Pancreas (tissue), 10 donors: ENCODE measurements around the gene SGO2. TPM values are rescaled to one million over a fixed set of nuclear protein-coding genes. Genes with fewer than 3 reads are reported as not detected.

Experiments used
- ATAC-seq, 4 donors: fragments of 200-7000 bp; cut with Tn5 transposase; one replicate each; pipeline versions ENCODE4 v1.8.0 to v1.9.1; 2020; ENCODE audit warnings: mild to moderate bottlenecking in 4 of 4, moderate library complexity in 4 of 4
- DNase-seq, 6 donors: peaks; one replicate each; pipeline ENCODE4 v3.0.0-alpha.2; 2020
- FAIRE-seq: peaks from 2 replicates; lab custom pipeline; 2012; peaks lifted over from hg19 to GRCh38; lab: Jason Lieb, UNC
- H3K27ac ChIP-seq, 4 donors: fragments of 200-600 bp; sonication (generic); 1 replicate in 3 of 4; 2 replicates in 1 of 4; pipeline versions ENCODE4 v1.5.0 to v1.8.0; 2020
- H3K27me3 ChIP-seq, 4 donors: fragments of 200-600 bp; one replicate each; pipeline ENCODE4 v1.8.0; 2021
- H3K36me3 ChIP-seq, 3 donors: fragments of 200-600 bp; sonication (generic) in 1 of 3; one replicate each; pipeline versions ENCODE4 v1.5.0 to v1.8.0; 2020 to 2021
- H3K4me1 ChIP-seq, 3 donors: fragments of 200-600 bp; one replicate each; pipeline ENCODE4 v1.8.0; 2021
- H3K4me3 ChIP-seq, 4 donors: fragments of 200-600 bp; sonication (generic) in 2 of 4; one replicate each; pipeline versions ENCODE4 v1.5.0 to v1.8.0; 2020 to 2021
- H3K9me3 ChIP-seq, 4 donors: fragments of 200-600 bp; one replicate each; pipeline ENCODE4 v1.8.0; 2021
- CTCF ChIP-seq, 4 donors: fragments of 200-600 bp; sonication (generic) in 3 of 4; IDR thresholded peaks; one replicate each; pipeline versions ENCODE4 v1.5.0 to v1.8.0; 2021; ENCODE audit warnings: antibody characterized with exemption in 4 of 4
- WGBS, 2 donors: extraction: QIAGEN DNeasy Blood & Tissue Kit; methylation state at CpG; one replicate each; pipeline ENCODE4 v1.1.7; 2013; 5-methylcytosine and 5-hydroxymethylcytosine counted together
- intact Hi-C, 3 donors: fragments of 100-400 bp; cut with DNase I; formaldehyde crosslinking; loops; one replicate each; pipeline versions ENCODE4 v1.11.1 to v1.14.2; 2022
- polyA plus RNA-seq, 2 donors: library from polyadenylated mRNA; stranded (reverse); fragments of 200-250 nt; gene quantifications; one replicate each; pipeline ENCODE4 v1.2.3, GENCODE V29; 2013
- total RNA-seq, 6 donors: library from RNA; stranded (reverse); fragmentation: NEBNext Ultra II Directional in 4 of 6; extraction: Animal tissue kit (Norgen Biotek cat#: 25700) in 4 of 6; gene quantifications; one replicate each; pipeline versions ENCODE4 v1.2.1 to v1.2.4, GENCODE V29; 2021 to 2023
- donor health status: healthy with polysubstance abuse.
- donor health status: DM: no; HTN: no; CAD: no; lungs with moderate emphysema.
- donor health status: DM: no; HTN: no; CAD: no.
- donor health status: control.
- donor health status: control.
- donor health status: Bipolar disorder and iron deficiency.
- donor health status: DM: yes; HTN: yes; CAD: no.
- donor health status: DM: no; HTN: no; CAD: no.
- donor health status: DM: no; HTN: no; CAD: no.
- donor health status: DM: yes; HTN: yes; CAD: no.

SGO2 gene
- total and polyA plus RNA-seq, 8 donors: 0.27 to 0.83 (median 0.52) TPM

- H3K27me3 ChIP-seq: no peaks in the 10 kb centered on the region
- ATAC-seq: peak; percentile 99
- intact Hi-C loops: no loop called here
- DNase-seq: peak; percentile 90 to 98 (median 92)
- 0 to 1% methylated on average over 41 to 78 of the region's 78 CpGs for WGBS, 2 donors
- no peak for FAIRE-seq
- peak within 1 kb of the TSS; percentile 50 to 69 (median 64) for H3K27ac ChIP-seq
- H3K9me3 ChIP-seq: no peaks in the 10 kb centered on the region
- no peaks in the 10 kb centered on the region for H3K36me3 ChIP-seq
- H3K4me1 ChIP-seq: peaks cover 0 to 7% (median 0%) of the 10 kb centered on the region in 3 donors
- TF ChIP-seq CTCF (IDR thresholded peaks at IDR 0.05): peak; percentile 53 to 85 (median 74)
- H3K4me3 ChIP-seq: peak within 1 kb of the TSS; percentile 57 to 75 (median 70)
These were observed 16.2 kb upstream of the SGO2 start, which contains the start of gene KCTD18 for GRCh38 chr2:200509612-200510433. Gene KCTD18, minus strand, starts transcription at chr2:200510068. Its CDS starts 3,052 bp downstream, at chr2:200507016.

GRCh38 chr2:200515155-200515554 is 10.9 kb upstream of the SGO2 start:
- no peak for FAIRE-seq
- H3K27ac ChIP-seq: no peak overlapping the region
- H3K27me3 ChIP-seq: no peaks in the 10 kb centered on the region
- H3K36me3 ChIP-seq: no peaks in the 10 kb centered on the region
- no peak for DNase-seq
- H3K4me1 ChIP-seq: peaks cover 0 to 7% (median 0%) of the 10 kb centered on the region in 3 donors
- no peak overlapping the region for H3K4me3 ChIP-seq
- TF ChIP-seq CTCF (IDR thresholded peaks at IDR 0.05): no peak
- intact Hi-C loops: no loop called here
- 13 to 16% methylated on average over 1 of the region's 1 CpG for WGBS, 2 donors
- no peaks in the 10 kb centered on the region for H3K9me3 ChIP-seq
- ATAC-seq: no peak

GRCh38 chr2:200523158-200523557 is 2.8 kb upstream of the SGO2 start:
- H3K4me1 ChIP-seq: peaks cover 0 to 6% (median 4%) of the 10 kb centered on the region in 3 donors
- 64% methylated on average over 3 of the region's 3 CpGs for WGBS, 2 donors
- intact Hi-C loops: no loop called here
- H3K27ac ChIP-seq: no peak overlapping the region
- H3K27me3 ChIP-seq: no peaks in the 10 kb centered on the region
- H3K4me3 ChIP-seq: no peak overlapping the region
- no peaks in the 10 kb centered on the region for H3K9me3 ChIP-seq
- no peak for TF ChIP-seq CTCF (IDR thresholded peaks at IDR 0.05)
- DNase-seq: no peak
- FAIRE-seq: no peak
- no peak for ATAC-seq
- H3K36me3 ChIP-seq: no peaks in the 10 kb centered on the region

- Histone ChIP-seq H3K36me3 (no peaks in the 10 kb centered on the region), H3K4me1 (peaks cover 0 to 6% (median 4%) of the 10 kb centered on the region in 3 donors), H3K4me3 (no peak overlapping the region), H3K9me3 (no peaks in the 10 kb centered on the region), H3K27ac (no peak overlapping the region), H3K27me3 (no peaks in the 10 kb centered on the region)
- no peak for FAIRE-seq
- no peak for ATAC-seq
- intact Hi-C loops: no loop called here
- 57 to 59% methylated on average over 2 of the region's 2 CpGs for WGBS, 2 donors
- no peak for TF ChIP-seq CTCF (IDR thresholded peaks at IDR 0.05)
- no peak for DNase-seq
These were observed 2.4 kb upstream of the SGO2 start for GRCh38 chr2:200523604-200524003.

- DNase-seq (no peak), ATAC-seq (no peak), FAIRE-seq (peak; percentile 79)
- H3K4me1 ChIP-seq: peaks cover 0 to 6% (median 4%) of the 10 kb centered on the region in 3 donors
- H3K4me3 ChIP-seq: peak overlapping the region in 1 of 4 donors; percentile 87
- no peaks in the 10 kb centered on the region for H3K9me3 ChIP-seq
- H3K27ac ChIP-seq: no peak overlapping the region
- no peak for TF ChIP-seq CTCF (IDR thresholded peaks at IDR 0.05)
- H3K27me3 ChIP-seq: no peaks in the 10 kb centered on the region
- 40 to 55% methylated on average over 2 of the region's 2 CpGs for WGBS, 2 donors
- intact Hi-C loops: no loop called here
- H3K36me3 ChIP-seq: no peaks in the 10 kb centered on the region
These were observed 941 bp upstream of the SGO2 start for GRCh38 chr2:200525066-200525465.
